Epithelial cell of umbilical artery (primary cell): Measurements from ENCODE around the gene WDR43. TPM values are rescaled to one million over a fixed set of nuclear protein-coding genes. Genes with fewer than 3 reads are reported as not detected.

Experiments
- total RNA-seq: library from RNA; depleted of rRNA; stranded (reverse); fragments of >200 nt; gene quantifications from 2 replicates; pipeline ENCODE4 v1.2.3, GENCODE V29; 2014

The WDR43 gene
- 83.6 and 109 TPM in 2 replicates for total RNA-seq

GRCh38 chr2:28894470-28895188 lies at the start of gene WDR43:
Gene WDR43 (plus strand): TSS chr2:28894667. CDS start chr2:28894699, 32 bp downstream.

DNA sequence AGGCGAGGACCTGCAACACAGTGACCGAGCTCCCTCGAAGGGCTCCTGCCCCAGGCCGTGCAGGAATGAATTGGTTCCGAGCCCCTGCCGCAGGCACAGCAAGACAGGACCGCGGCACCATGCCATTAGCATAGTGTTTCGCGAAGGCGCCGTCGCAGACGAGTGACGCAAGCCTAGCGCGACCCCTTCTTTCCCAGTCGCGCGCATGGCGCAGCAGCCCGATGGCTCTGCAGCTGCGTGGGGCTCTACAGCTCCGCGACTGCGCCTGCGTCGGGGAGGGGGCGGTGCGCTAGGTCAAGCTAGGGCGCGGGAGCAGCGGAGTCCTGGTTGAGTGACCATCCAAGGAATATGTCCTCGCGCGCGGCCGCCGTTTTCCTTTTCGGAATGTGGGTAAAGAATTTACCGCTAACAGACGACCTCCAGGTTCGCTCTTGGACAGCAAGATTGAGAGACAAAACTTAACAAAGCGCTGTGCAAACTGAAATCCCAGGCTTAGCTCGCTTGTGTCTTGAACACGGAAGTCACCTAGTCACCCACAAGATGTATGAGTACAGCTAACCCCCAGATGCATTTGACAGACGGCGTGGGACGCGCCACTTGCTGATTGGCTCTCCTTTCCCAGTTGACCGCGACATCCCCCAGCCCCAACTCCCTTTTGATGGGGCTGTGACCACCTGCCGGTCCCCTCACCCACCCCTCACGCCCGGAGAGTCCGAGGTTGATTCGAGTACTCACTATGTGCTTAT lies 24.1 kb upstream of the WDR43 start, which contains the start of gene TRMT61B:
Gene TRMT61B (minus strand): TSS at position 164 of the 746 bp plus-strand sequence. CDS start 32 bp downstream, at position 132.

GRCh38 chr2:28981016-28981441 lies 86.6 kb downstream of the WDR43 start, which contains the start of gene TOGARAM2:
Gene TOGARAM2 (plus strand): TSS chr2:28981298. CDS start chr2:28994835, 13,537 bp downstream.

Other genes starting within 250 kb of the WDR43 start
- gene PPP1CB, start 142.8 kb upstream of the WDR43 start, total RNA-seq = 179 and 226 TPM in 2 replicates
- gene SPDYA, start 83.8 kb upstream of the WDR43 start, total RNA-seq = 0.32 and 0.61 TPM in 2 replicates
- gene TRMT61B, start 24.4 kb upstream of the WDR43 start, total RNA-seq = 13.3 and 19.8 TPM in 2 replicates
- gene TOGARAM2, start 86.6 kb downstream of the WDR43 start, total RNA-seq = not detected in 2 replicates
- gene PCARE, start 179.9 kb downstream of the WDR43 start, total RNA-seq = not detected in 2 replicates
- gene CLIP4, start 220.7 kb downstream of the WDR43 start, total RNA-seq = 23.1 and 33.7 TPM in 2 replicates